WI38 (cell line): ENCODE measurements around the gene GPR45.

Experiments used
- H3K4me3 ChIP-seq: 2 replicates; pipeline ENCODE4 v1.5.1; 2011; ENCODE audit warnings: low read depth, mild to moderate bottlenecking, control low read depth, low read length
- CTCF ChIP-seq: IDR thresholded peaks from 2 replicates; pipeline ENCODE4 v1.5.1; 2012; ENCODE audit warnings: low read depth, mild to moderate bottlenecking, control low read depth, low read length

GPR45 gene

DNA sequence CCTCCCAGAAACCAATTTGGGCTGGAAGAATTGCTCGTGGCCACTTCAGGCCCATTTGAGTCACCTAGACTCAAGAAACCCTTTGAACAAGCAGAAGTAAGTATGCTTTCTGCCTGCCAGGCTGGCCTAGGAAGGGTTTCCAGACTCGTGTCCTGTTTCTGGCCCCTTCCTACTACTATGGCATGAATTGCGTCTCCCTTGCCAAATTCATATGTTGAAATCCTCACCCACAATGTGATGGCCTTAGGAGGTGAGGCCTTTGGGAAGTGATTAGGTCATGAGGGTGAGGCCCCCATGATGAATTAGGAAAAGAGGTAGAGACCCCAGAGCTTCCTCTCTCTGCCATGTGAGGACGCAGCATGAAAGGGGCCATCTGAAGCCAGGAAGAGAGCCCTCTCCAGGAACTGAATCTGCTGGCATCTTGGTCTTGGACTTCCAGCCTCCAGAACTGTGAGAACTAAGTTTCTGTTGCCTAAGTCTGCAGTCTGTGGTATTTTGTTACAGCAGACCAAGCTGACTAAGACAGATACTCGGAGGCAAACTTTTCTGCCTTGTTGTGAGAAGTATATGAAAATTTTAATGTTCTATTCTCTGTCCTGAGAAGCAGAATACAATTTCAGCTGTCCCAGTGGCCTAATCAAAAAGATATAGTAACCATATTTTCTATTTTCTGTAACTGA, 13.1 kb downstream of the GPR45 start:
- H3K4me3 ChIP-seq: no peak overlapping the region
- no peak for TF ChIP-seq CTCF

GRCh38 chr2:105255979-105256378, 14.4 kb downstream of the GPR45 start:
- H3K4me3 ChIP-seq: no peak overlapping the region
- TF ChIP-seq CTCF: no peak

- no peak overlapping the region for H3K4me3 ChIP-seq
- no peak for TF ChIP-seq CTCF
These were observed 15.0 kb downstream of the GPR45 start for GRCh38 chr2:105256431-105257047.

DNA sequence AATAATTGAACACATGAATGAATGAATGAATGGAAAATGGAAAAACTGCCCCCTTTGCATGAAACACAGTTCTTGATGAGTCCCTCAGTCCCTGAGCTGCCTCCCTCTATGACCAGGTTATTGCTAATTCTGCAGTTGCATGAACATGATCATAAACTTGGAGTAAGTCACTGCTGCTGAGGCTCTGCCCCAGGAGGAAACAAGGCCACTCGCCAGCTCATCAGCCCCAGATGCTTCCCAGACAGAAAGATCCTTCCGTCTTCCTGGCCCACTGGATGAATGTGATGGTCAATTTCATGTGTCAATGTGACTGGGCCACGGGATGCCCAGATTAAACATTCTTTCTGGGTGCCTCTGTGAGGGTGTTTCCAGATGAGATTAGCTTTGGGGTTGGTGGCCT, 16.4 kb downstream of the GPR45 start:
- no peak overlapping the region for H3K4me3 ChIP-seq
- TF ChIP-seq CTCF: no peak

DNA sequence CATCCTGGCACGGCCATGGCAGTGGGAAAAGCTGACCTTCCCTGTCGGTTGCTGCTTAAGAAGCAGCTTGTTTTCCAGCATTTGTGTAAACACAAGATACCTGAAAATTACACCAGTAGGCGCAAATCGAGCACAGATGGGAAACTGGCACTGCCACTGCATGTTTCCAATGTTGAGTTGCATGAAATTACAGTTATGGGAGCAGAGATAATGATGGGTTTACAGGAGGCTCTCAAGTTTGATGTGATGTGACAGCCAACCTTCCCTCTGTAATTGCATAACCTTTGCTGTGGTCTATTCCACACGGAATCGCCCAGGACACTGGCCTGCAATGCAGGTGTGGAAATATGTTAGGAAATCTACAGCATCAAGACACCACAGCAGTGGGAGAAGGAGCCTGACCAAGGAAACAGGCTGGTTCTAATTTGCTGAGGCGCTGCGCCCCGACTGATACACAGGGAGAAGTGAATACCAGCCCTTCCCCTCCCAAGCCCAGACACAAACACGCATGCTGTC, 17.4 kb downstream of the GPR45 start:
- H3K4me3 ChIP-seq: no peak overlapping the region

GRCh38 chr2:105261061-105261460, 19.5 kb downstream of the GPR45 start:
- TF ChIP-seq CTCF: no peak
- no peak overlapping the region for H3K4me3 ChIP-seq

More for the DNA sequence above, 17.4 kb downstream of the GPR45 start:
- TF ChIP-seq CTCF: no peak

DNA sequence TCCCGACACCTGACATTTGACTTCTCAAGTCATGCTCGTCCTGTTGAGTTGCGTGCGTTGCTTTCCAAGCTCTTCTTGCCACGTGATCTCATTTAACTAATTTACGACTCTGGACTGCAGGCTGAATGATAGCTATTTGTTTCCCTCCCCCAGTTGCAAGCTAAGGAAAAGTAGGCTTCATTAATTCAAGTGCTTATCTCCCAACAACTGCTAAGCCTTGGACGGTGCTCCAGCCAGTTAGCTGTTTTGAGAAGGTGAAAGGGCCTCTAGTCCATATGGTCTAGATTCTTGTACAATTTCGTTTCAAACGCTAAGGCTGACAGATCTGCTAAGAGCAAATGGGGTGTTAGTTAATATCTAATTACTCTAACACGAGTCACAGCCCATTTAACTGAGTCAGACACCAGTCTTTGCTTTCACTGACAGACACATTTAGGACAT, 21.1 kb downstream of the GPR45 start:
- TF ChIP-seq CTCF: no peak

More for the DNA sequence above, 21.1 kb downstream of the GPR45 start:
- H3K4me3 ChIP-seq: no peak overlapping the region
